Central memory CD8-positive, alpha-beta T cell (primary cell): Measurements from ENCODE around the gene TSPYL6.

ENCODE experiments used
- ATAC-seq: fragments of 150-1000 bp; cut with Tn5 transposase; replicated peaks from 2 replicates; pipeline ENCODE4 v1.10.0; 2022; ENCODE audit warnings: mild to moderate bottlenecking, moderate FRiP score, moderate number of reproducible peaks; ENCODE audit not compliant: poor library complexity, severe bottlenecking; ENCODE audit errors: extremely low read depth
- DNase-seq, 2 donors: peaks; one replicate each; pipeline ENCODE4 v3.0.0; 2021; ENCODE audit warnings: low spot score in 2 of 2
- H3K27ac Mint-ChIP-seq: one replicate; pipeline ENCODE4 v1.8.0; 2022; ENCODE audit warnings: low read depth, mild to moderate bottlenecking, moderate library complexity, mixed read lengths
- H3K27me3 Mint-ChIP-seq: one replicate; pipeline ENCODE4 v1.8.0; 2022; ENCODE audit warnings: mixed read lengths
- H3K36me3 Mint-ChIP-seq: one replicate; pipeline ENCODE4 v1.8.0; 2022; ENCODE audit warnings: mild to moderate bottlenecking, moderate library complexity, mixed read lengths; ENCODE audit not compliant: insufficient read depth
- H3K4me1 Mint-ChIP-seq: one replicate; pipeline ENCODE4 v1.8.0; 2022; ENCODE audit warnings: mixed read lengths
- H3K4me3 Mint-ChIP-seq: one replicate; pipeline ENCODE4 v1.8.0; 2022; ENCODE audit warnings: mild to moderate bottlenecking, moderate library complexity, mixed read lengths
- H3K9me3 Mint-ChIP-seq: one replicate; pipeline ENCODE4 v1.8.0; 2022; ENCODE audit warnings: mixed read lengths

TSPYL6 gene

GRCh38 chr2:54247115-54247514, 8.9 kb downstream of the TSPYL6 start:
- no peak overlapping the region for H3K4me3 Mint-ChIP-seq
- no peaks in the 10 kb centered on the region for H3K27me3 Mint-ChIP-seq
- ATAC-seq = no peak
- peaks cover 5% of the 10 kb centered on the region for H3K4me1 Mint-ChIP-seq
- H3K36me3 Mint-ChIP-seq = no peaks in the 10 kb centered on the region
- H3K27ac Mint-ChIP-seq = no peak overlapping the region
- no peak for DNase-seq
- H3K9me3 Mint-ChIP-seq = no peaks in the 10 kb centered on the region

- DNase-seq = no peak
- Mint-ChIP-seq H3K36me3 (no peaks in the 10 kb centered on the region), H3K9me3 (peaks cover 6% of the 10 kb centered on the region), H3K27ac (no peak overlapping the region), H3K4me3 (no peak overlapping the region), H3K4me1 (no peaks in the 10 kb centered on the region), H3K27me3 (no peaks in the 10 kb centered on the region)
- ATAC-seq = no peak
Observed at GRCh38 chr2:54240515-54241469, 15.2 kb downstream of the TSPYL6 start.

GRCh38 chr2:54239427-54239826, 16.6 kb downstream of the TSPYL6 start:
- DNase-seq (no peak), ATAC-seq (no peak)
- no peaks in the 10 kb centered on the region for H3K27me3 Mint-ChIP-seq
- no peaks in the 10 kb centered on the region for H3K36me3 Mint-ChIP-seq
- no peak overlapping the region for H3K4me3 Mint-ChIP-seq
- no peaks in the 10 kb centered on the region for H3K4me1 Mint-ChIP-seq
- peaks cover 6% of the 10 kb centered on the region for H3K9me3 Mint-ChIP-seq
- H3K27ac Mint-ChIP-seq = no peak overlapping the region

GRCh38 chr2:54237428-54237827, 18.6 kb downstream of the TSPYL6 start:
- Mint-ChIP-seq H3K4me3 (no peak overlapping the region), H3K27ac (no peak overlapping the region), H3K4me1 (no peaks in the 10 kb centered on the region), H3K36me3 (no peaks in the 10 kb centered on the region), H3K9me3 (peaks cover 9% of the 10 kb centered on the region), H3K27me3 (no peaks in the 10 kb centered on the region)
- ATAC-seq = no peak
- no peak for DNase-seq

GRCh38 chr2:54233832-54234649, 22.0 kb downstream of the TSPYL6 start:
- H3K27ac Mint-ChIP-seq = no peak overlapping the region
- DNase-seq (no peak), ATAC-seq (no peak)
- peaks cover 14% of the 10 kb centered on the region for H3K9me3 Mint-ChIP-seq
- no peak overlapping the region for H3K4me3 Mint-ChIP-seq
- H3K36me3 Mint-ChIP-seq = no peaks in the 10 kb centered on the region
- H3K27me3 Mint-ChIP-seq = no peaks in the 10 kb centered on the region
- H3K4me1 Mint-ChIP-seq = no peaks in the 10 kb centered on the region

- Mint-ChIP-seq H3K9me3 (peaks cover 8% of the 10 kb centered on the region), H3K27me3 (no peaks in the 10 kb centered on the region), H3K4me1 (no peaks in the 10 kb centered on the region), H3K27ac (no peak overlapping the region), H3K36me3 (no peaks in the 10 kb centered on the region), H3K4me3 (no peak overlapping the region)
- ATAC-seq = no peak
- DNase-seq = no peak
Observed at GRCh38 chr2:54228945-54229344, 27.1 kb downstream of the TSPYL6 start.

GRCh38 chr2:54227798-54228197, 28.2 kb downstream of the TSPYL6 start:
- H3K9me3 Mint-ChIP-seq = peaks cover 8% of the 10 kb centered on the region
- H3K36me3 Mint-ChIP-seq = no peaks in the 10 kb centered on the region
- DNase-seq = no peak
- H3K4me3 Mint-ChIP-seq = no peak overlapping the region
- no peak overlapping the region for H3K27ac Mint-ChIP-seq
- ATAC-seq = no peak
- no peaks in the 10 kb centered on the region for H3K4me1 Mint-ChIP-seq
- H3K27me3 Mint-ChIP-seq = no peaks in the 10 kb centered on the region

- no peak overlapping the region for H3K27ac Mint-ChIP-seq
- DNase-seq (no peak), ATAC-seq (no peak)
- H3K27me3 Mint-ChIP-seq = no peaks in the 10 kb centered on the region
- no peaks in the 10 kb centered on the region for H3K4me1 Mint-ChIP-seq
- no peaks in the 10 kb centered on the region for H3K9me3 Mint-ChIP-seq
- H3K4me3 Mint-ChIP-seq = no peak overlapping the region
- H3K36me3 Mint-ChIP-seq = no peaks in the 10 kb centered on the region
Observed at GRCh38 chr2:54226260-54226659, 29.8 kb downstream of the TSPYL6 start.

GRCh38 chr2:54224997-54225396, 31.0 kb downstream of the TSPYL6 start:
- ATAC-seq = no peak
- Mint-ChIP-seq H3K4me1 (no peaks in the 10 kb centered on the region), H3K4me3 (no peak overlapping the region), H3K27ac (no peak overlapping the region), H3K27me3 (no peaks in the 10 kb centered on the region), H3K36me3 (no peaks in the 10 kb centered on the region), H3K9me3 (no peaks in the 10 kb centered on the region)
- no peak for DNase-seq

- Mint-ChIP-seq H3K27me3 (no peaks in the 10 kb centered on the region), H3K27ac (no peak overlapping the region), H3K9me3 (peaks cover 9% of the 10 kb centered on the region), H3K4me1 (no peaks in the 10 kb centered on the region), H3K36me3 (peaks cover 2% of the 10 kb centered on the region), H3K4me3 (no peak overlapping the region)
- no peak for ATAC-seq
- no peak for DNase-seq
Observed at GRCh38 chr2:54213082-54213481, 42.9 kb downstream of the TSPYL6 start.

- DNase-seq = no peak
- H3K4me1 Mint-ChIP-seq = no peaks in the 10 kb centered on the region
- H3K36me3 Mint-ChIP-seq = peaks cover 2% of the 10 kb centered on the region
- H3K27ac Mint-ChIP-seq = no peak overlapping the region
- H3K9me3 Mint-ChIP-seq = peaks cover 9% of the 10 kb centered on the region
- H3K27me3 Mint-ChIP-seq = no peaks in the 10 kb centered on the region
- ATAC-seq = no peak
- no peak overlapping the region for H3K4me3 Mint-ChIP-seq
Observed at GRCh38 chr2:54212456-54212855, 43.6 kb downstream of the TSPYL6 start.

- no peak for DNase-seq
- H3K4me3 Mint-ChIP-seq = no peak overlapping the region
- H3K36me3 Mint-ChIP-seq = no peaks in the 10 kb centered on the region
- no peak for ATAC-seq
- peaks cover 4% of the 10 kb centered on the region for H3K9me3 Mint-ChIP-seq
- H3K27me3 Mint-ChIP-seq = no peaks in the 10 kb centered on the region
- H3K4me1 Mint-ChIP-seq = peaks cover 5% of the 10 kb centered on the region
- no peak overlapping the region for H3K27ac Mint-ChIP-seq
Observed at GRCh38 chr2:54209379-54209778, 46.6 kb downstream of the TSPYL6 start.
